A673 (cell line): ENCODE data around the gene RNF149.

Source experiments
- CTCF ChIP-seq: fragments of 300-800, 200-600 bp; sonication (generic); conservative IDR thresholded peaks from 2 replicates; pipeline ENCODE4 v1.5.1; 2017; ENCODE audit warnings: low read depth, mild to moderate bottlenecking, antibody characterized with exemption, low read length, moderate library complexity, mixed read lengths
- EZH2 ChIP-seq: fragments of 200-600 bp; sonication (generic); IDR thresholded peaks from 2 replicates; pipeline ENCODE4 v1.6.1; 2017; ENCODE audit warnings: borderline replicate concordance, low read depth, mild to moderate bottlenecking, mixed read lengths, antibody characterized with exemption, low read length; ENCODE audit not compliant: poor library complexity, severe bottlenecking

GRCh38 chr2:101273056-101273455, 35.4 kb downstream of the RNF149 start:
- TF ChIP-seq CTCF (no peak), EZH2 (no peak)
